GM21423 (cell line): ENCODE measurements around the gene IL1R2.

Experiments used
- ATAC-seq: cut with Tn5 transposase; IDR thresholded peaks from one replicate; pipeline ENCODE4 v1.9.1; 2021; ENCODE audit warnings: mild to moderate bottlenecking, moderate library complexity; ENCODE audit not compliant: unreplicated experiment

The IL1R2 gene

GRCh38 chr2:102076512-102076911 lies 84.8 kb downstream of the IL1R2 start:
- ATAC-seq = no peak
